GM19035 (cell line): Measurements from ENCODE around the gene RCSD1.

Source experiments
- ATAC-seq: cut with Tn5 transposase; IDR thresholded peaks from one replicate; pipeline ENCODE4 v1.9.1; 2021; ENCODE audit not compliant: unreplicated experiment

RCSD1 gene

GRCh38 chr1:167663002-167663772 lies 33.2 kb downstream of the RCSD1 start:
- peak; percentile 58 for ATAC-seq

GRCh38 chr1:167665469-167665868 lies 35.4 kb downstream of the RCSD1 start:
- no peak for ATAC-seq

- ATAC-seq = no peak
Observed at GRCh38 chr1:167666416-167666815, 36.4 kb downstream of the RCSD1 start.

DNA sequence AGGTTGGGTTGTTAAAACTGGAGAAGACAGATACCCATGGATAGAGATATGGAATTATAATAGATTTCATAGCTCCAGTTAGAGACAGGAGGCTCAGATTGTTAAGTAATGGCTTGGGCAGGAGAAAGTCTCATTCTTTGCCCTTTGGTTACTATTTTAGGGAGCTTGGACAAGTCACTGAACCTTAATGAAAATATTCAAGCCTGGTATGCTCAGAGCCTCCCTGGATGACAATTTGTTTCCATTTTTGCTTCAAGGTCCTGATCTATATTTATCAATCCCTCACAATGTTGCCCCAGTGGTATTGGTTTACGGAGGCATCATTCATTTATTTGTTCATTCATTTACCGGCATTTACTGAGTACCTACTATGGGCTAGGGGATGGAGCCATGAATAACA lies 37.5 kb downstream of the RCSD1 start:
- no peak for ATAC-seq

- ATAC-seq = peak; percentile 65
Observed at GRCh38 chr1:167668108-167668507, 38.1 kb downstream of the RCSD1 start.

DNA sequence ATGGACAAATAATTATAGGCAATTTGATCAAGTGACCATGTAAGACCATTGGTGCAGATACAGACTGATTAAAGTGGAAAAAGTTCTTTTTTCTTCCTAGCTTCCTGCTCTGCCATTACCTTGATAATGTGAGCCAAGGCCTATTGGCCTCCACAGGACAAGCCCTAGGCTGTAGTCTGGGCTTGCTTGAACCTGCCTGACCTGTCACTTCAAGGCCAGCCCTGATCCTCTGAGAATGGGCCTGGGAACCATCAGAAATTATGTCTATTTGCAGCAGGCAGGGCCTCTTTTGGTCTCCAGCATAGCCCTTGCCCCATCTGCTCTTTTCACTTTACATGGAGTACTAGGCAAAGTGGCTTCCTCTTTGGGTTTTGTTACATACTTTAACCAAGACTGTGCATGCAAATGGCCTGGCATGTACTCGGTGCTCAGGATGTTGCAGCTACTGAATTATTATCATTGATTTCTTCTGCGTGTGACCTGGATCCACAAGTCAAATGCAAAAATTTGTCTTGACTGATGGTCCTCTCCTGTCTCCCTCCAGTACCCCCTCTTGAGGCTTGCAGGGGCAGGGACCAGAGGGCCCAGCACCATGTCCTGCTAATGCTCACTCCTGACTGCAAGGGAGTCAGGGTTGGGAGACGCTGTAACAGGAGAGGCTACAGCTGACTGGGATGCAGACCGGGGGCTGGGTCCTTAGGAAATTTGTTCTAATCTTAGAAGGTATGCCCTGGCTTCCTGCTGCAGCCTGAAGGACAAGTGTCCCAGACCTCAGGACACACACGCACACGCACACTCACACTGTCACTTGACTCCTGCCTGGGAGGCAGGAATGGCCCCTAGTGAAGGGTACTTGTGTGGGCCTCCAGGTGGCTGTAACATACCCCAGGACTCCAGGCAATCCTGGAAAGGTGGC lies 39.4 kb downstream of the RCSD1 start:
- ATAC-seq = peak; percentile 73

GRCh38 chr1:167670563-167670962 lies 40.5 kb downstream of the RCSD1 start:
- ATAC-seq = no peak

GRCh38 chr1:167671727-167672511 lies 41.9 kb downstream of the RCSD1 start:
- ATAC-seq = no peak

DNA sequence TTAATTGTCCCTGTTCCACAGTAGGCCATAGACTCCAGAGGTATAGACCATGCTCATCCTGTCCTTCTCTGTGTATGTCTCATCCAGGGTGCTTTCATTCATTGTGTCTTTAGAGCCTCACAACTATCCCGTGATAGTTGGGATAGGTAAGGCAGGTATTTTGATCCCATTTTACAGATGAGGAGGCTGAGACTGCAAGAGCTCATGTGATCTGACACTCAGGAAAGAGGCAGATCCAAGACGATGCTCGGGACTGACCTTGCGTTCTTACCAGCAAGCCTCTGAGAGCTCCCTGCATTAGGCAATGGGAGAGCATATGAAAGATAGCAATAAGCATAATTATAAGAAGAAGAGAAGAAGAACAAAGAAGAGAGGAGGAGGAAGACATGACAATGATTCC lies 42.8 kb downstream of the RCSD1 start:
- ATAC-seq = no peak

DNA sequence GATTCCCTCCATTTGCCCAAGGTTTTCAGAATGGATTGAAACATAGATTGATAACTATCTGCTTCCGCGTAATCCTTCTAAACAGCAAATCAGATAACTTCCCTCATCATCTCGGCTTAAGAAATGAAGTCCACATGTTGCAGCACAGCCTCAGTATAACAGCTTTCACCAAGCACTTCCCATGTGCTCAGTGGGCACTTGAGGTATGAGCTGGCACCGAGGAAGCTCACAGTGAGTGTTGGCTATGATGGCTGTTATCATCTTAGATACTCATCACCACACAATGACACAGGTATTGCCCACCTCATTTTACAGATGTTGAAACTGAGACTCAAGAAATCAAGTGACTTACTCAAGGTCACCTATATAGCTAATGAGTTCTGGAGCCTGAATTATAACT lies 43.2 kb downstream of the RCSD1 start:
- no peak for ATAC-seq

GRCh38 chr1:167674156-167674555 lies 44.1 kb downstream of the RCSD1 start:
- no peak for ATAC-seq

DNA sequence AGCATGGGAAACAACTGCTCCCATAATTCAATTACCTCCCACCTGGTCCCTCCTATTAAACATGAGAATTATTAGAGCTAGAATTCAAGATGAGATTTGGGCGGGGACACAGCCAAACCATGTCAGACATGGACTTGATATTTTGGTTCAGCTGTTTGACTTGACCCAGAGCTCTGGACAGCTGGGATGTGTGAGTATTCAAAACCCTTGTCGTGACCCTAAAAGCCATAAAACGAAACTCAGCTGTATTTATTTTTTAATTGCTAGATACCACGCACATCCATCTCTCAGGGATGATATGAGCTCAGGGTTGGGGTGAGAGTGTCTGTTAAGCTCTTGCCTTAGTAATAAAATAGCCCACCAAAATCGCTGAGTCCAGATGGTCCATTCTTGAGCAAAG lies 45.4 kb downstream of the RCSD1 start:
- ATAC-seq = no peak

DNA sequence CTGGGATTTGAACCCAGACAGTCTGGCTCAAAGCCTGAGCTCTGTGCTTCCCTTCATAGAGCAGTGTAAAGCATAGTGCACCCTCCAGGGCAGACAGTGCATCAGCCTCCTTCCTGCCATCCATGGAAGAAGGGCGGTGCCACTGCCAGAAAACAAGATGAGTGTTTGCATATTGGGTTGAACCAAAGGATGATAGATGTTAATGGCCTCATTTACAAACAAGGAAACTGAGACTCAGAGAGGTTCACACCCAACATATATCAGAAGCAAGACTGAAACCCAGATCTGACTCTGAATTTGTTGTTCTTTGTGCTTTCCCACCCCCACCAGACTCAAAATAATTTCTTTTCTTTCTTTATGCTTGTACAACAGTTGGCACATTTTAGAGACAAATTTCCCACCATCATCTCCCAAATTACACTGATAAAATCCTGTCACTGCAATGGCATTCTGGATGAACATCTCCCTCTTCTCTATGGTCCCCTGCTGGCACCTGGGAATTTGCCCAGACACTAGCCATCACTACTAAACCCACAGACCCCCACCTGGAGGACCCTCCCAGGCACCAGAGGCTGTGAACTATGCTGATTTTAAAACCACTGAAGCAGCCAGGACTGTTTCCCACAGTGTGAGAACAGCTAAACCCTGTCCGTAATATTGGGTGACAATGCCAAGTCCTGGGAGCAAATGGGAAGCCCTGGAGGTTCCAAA lies 46.3 kb downstream of the RCSD1 start:
- peak; percentile 49 for ATAC-seq

DNA sequence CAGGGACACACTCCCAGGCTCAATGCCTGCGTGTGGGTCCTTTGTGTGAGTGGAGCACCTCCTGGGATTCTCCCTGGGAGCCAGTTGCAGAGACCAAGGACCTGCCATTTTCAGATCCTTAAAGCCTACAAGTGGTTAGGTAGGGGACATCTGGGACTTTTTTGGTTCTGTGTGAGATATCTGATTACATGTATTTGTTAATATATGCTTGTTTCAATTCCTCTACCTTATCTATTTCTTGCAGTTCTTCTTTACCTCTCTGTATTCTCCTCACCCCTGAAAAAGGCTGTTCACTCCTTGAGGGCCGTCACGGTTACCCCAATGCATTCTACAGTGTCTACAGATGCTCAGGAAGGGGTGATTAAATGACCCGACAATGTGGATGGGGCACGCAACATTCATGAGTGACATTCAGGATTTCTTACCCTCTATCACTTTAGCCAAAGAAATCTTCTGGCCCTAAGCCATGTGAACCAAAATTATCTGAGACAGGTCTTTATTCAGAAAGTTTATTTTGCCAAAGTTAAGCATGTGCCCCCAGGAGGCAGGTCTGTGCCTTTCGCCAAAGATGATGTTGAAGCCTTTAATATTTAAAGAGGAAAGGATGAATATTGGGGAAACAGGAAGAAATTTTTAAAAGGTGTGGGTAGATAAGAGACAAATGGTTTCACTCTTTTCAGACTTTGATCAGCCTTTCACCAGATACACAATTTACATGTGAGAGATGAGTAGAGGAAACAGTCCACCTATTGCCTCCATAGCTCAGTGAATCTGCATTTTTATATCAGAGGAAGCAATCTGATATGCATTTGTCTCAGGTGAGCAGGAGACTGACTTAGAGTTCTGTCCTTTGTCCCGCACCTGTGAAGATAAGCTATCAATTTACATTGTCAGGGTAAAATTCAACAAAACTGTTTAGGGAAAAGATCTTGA lies 47.1 kb downstream of the RCSD1 start:
- ATAC-seq = no peak

- ATAC-seq = no peak
Observed at GRCh38 chr1:167678422-167678821, 48.4 kb downstream of the RCSD1 start.

GRCh38 chr1:167678838-167679237 lies 48.8 kb downstream of the RCSD1 start:
- no peak for ATAC-seq

- no peak for ATAC-seq
Observed at GRCh38 chr1:167679714-167680113, 49.7 kb downstream of the RCSD1 start.

- ATAC-seq = no peak
Observed at GRCh38 chr1:167681024-167681423, 51.0 kb downstream of the RCSD1 start.

DNA sequence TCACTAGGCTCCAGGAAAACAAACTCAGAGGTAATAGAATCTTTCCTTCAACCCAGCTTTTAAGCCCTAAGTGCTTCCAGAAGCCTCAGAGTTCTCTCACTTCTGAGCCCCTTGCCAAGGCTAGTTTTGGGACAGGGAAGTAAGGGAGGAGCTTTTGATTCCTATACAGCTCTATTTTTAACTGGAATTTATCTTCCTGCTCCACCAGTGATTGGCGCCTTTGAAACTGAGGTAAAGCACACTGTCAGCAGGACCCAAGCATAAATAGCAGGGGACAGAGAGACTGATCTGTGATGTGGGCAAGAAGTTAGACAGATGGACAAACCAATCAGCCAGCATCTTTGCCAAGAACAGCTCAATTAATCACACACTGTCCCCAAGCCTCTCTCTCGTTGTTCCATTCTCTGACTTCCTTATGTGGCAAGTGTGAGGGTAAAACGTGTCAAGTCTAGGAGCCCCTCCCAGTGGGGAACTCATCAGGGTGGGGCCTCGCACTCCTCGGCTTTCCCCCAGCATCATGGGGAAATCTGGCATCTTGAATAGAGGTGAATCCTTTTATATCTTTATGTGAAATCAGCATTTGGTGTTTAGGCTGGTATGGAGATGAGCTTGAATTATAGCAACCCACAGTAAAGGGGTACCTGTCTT lies 51.5 kb downstream of the RCSD1 start:
- ATAC-seq = no peak
